ENCODE results near the gene JADE2. TPM values are rescaled to one million over a fixed set of nuclear protein-coding genes. Genes with fewer than 3 reads are reported as not detected.

The JADE2 gene
- total RNA-seq, 1 donor from 2014 or later = 16.8 TPM

GRCh38 chr5:134563962-134564361, 38.5 kb downstream of the JADE2 start:
- Mint-ChIP-seq H3K4me3 (ENCODE audit: unreplicated experiment) (no peak overlapping the region), H3K4me1 (ENCODE audit: low read depth) (peaks cover 21% of the 10 kb centered on the region), H3K27ac (ENCODE audit: unreplicated experiment) (no peak overlapping the region), H3K9me3 (ENCODE audit: low read depth) (no peaks in the 10 kb centered on the region), H3K36me3 (ENCODE audit: low read depth) (peaks cover 25% of the 10 kb centered on the region), H3K27me3 (ENCODE audit: low read depth) (no peaks in the 10 kb centered on the region)
- no peak for TF ChIP-seq CTCF (IDR thresholded peaks at IDR 0.05)
- no peak for DNase-seq (ENCODE audit: low spot score)

- H3K4me3 Mint-ChIP-seq (ENCODE audit: unreplicated experiment) = no peak overlapping the region
- H3K27me3 Mint-ChIP-seq (ENCODE audit: low read depth) = no peaks in the 10 kb centered on the region
- TF ChIP-seq CTCF (IDR thresholded peaks at IDR 0.05) = no peak
- DNase-seq (ENCODE audit: low spot score) = no peak
- H3K9me3 Mint-ChIP-seq (ENCODE audit: low read depth) = no peaks in the 10 kb centered on the region
- H3K27ac Mint-ChIP-seq (ENCODE audit: unreplicated experiment) = no peak overlapping the region
- peaks cover 23% of the 10 kb centered on the region for H3K4me1 Mint-ChIP-seq (ENCODE audit: low read depth)
- peaks cover 25% of the 10 kb centered on the region for H3K36me3 Mint-ChIP-seq (ENCODE audit: low read depth)
Measured at GRCh38 chr5:134564396-134564795, 38.9 kb downstream of the JADE2 start.

- Mint-ChIP-seq H3K4me1 (ENCODE audit: low read depth) (peaks cover 23% of the 10 kb centered on the region), H3K9me3 (ENCODE audit: low read depth) (no peaks in the 10 kb centered on the region), H3K27me3 (ENCODE audit: low read depth) (no peaks in the 10 kb centered on the region), H3K27ac (ENCODE audit: unreplicated experiment) (no peak overlapping the region), H3K36me3 (ENCODE audit: low read depth) (peaks cover 24% of the 10 kb centered on the region), H3K4me3 (ENCODE audit: unreplicated experiment) (no peak overlapping the region)
- TF ChIP-seq CTCF (IDR thresholded peaks at IDR 0.05) = no peak
- DNase-seq (ENCODE audit: low spot score) = no peak
Measured at GRCh38 chr5:134565791-134566740, 40.6 kb downstream of the JADE2 start.

GRCh38 chr5:134566741-134567221, 41.3 kb downstream of the JADE2 start:
- peaks cover 21% of the 10 kb centered on the region for H3K4me1 Mint-ChIP-seq (ENCODE audit: low read depth)
- peak overlapping the region; percentile 37 for H3K27ac Mint-ChIP-seq (ENCODE audit: unreplicated experiment)
- DNase-seq (ENCODE audit: low spot score) = no peak
- no peaks in the 10 kb centered on the region for H3K9me3 Mint-ChIP-seq (ENCODE audit: low read depth)
- no peak overlapping the region for H3K4me3 Mint-ChIP-seq (ENCODE audit: unreplicated experiment)
- no peak for TF ChIP-seq CTCF (IDR thresholded peaks at IDR 0.05)
- H3K36me3 Mint-ChIP-seq (ENCODE audit: low read depth) = peaks cover 26% of the 10 kb centered on the region
- no peaks in the 10 kb centered on the region for H3K27me3 Mint-ChIP-seq (ENCODE audit: low read depth)

GRCh38 chr5:134567641-134568336, 42.3 kb downstream of the JADE2 start:
- H3K27ac Mint-ChIP-seq (ENCODE audit: unreplicated experiment) = no peak overlapping the region
- no peak for DNase-seq (ENCODE audit: low spot score)
- no peak overlapping the region for H3K4me3 Mint-ChIP-seq (ENCODE audit: unreplicated experiment)
- no peaks in the 10 kb centered on the region for H3K9me3 Mint-ChIP-seq (ENCODE audit: low read depth)
- TF ChIP-seq CTCF (IDR thresholded peaks at IDR 0.05) = no peak
- peaks cover 16% of the 10 kb centered on the region for H3K4me1 Mint-ChIP-seq (ENCODE audit: low read depth)
- peaks cover 22% of the 10 kb centered on the region for H3K36me3 Mint-ChIP-seq (ENCODE audit: low read depth)
- no peaks in the 10 kb centered on the region for H3K27me3 Mint-ChIP-seq (ENCODE audit: low read depth)

Measured in chondrocyte (in vitro differentiated cells).